NT2/D1 (cell line): ENCODE measurements around the gene CHCHD6.

Source experiments
- DNase-seq: peaks from one replicate; pipeline ENCODE4 v3.0.0-alpha.2; 2011; ENCODE audit warnings: low read depth, low spot score
- H3K27me3 ChIP-seq: 2 replicates; pipeline ENCODE4 v1.6.0; 2011; ENCODE audit warnings: mild to moderate bottlenecking; ENCODE audit not compliant: insufficient read length, insufficient read depth
- H3K36me3 ChIP-seq: 2 replicates; pipeline ENCODE4 v1.6.1; 2011; ENCODE audit warnings: mild to moderate bottlenecking, low read length, mixed read lengths; ENCODE audit not compliant: insufficient read depth, insufficient read length
- H3K4me1 ChIP-seq: 2 replicates; pipeline ENCODE4 v1.5.1; 2011; ENCODE audit not compliant: insufficient read depth, insufficient read length
- H3K4me3 ChIP-seq: 2 replicates; pipeline ENCODE4 v1.5.1; 2011; ENCODE audit warnings: low read depth; ENCODE audit not compliant: insufficient read length
- H3K9ac ChIP-seq: 2 replicates; pipeline ENCODE4 v1.6.0; 2011; ENCODE audit warnings: low read depth; ENCODE audit not compliant: insufficient read length
- H3K9me3 ChIP-seq: 2 replicates; pipeline ENCODE4 v1.5.1; 2011; ENCODE audit warnings: mild to moderate bottlenecking, low read length; ENCODE audit not compliant: insufficient read depth
- SUZ12 ChIP-seq: IDR thresholded peaks from 2 replicates; pipeline ENCODE4 v1.6.1; 2011; ENCODE audit not compliant: insufficient read length, insufficient read depth; ENCODE audit errors: extremely low read depth
- YY1 ChIP-seq: IDR thresholded peaks from 2 replicates; pipeline ENCODE4 v1.6.1; 2011; ENCODE audit not compliant: insufficient read length, insufficient read depth
- ZNF274 ChIP-seq: IDR thresholded peaks from 2 replicates; pipeline ENCODE4 v1.6.1; 2011; ENCODE audit warnings: mild to moderate bottlenecking, low read depth, low read length

The CHCHD6 gene

DNA sequence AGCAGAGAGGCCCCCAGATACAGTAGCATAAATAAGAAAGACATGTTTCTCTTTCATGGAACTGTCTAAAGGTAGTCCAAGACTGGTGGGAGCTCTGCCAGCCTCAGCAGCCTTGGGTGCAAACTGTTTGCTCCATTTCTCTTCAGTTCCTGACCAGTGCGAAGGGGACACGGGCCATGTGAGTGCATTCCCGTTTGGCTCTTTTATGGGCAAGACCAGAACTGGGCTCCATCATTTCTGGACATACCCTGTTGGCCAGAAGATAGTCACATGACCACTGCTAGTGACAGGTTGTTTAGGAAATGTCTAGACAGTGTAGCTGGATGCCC, 45.5 kb downstream of the CHCHD6 start:
- H3K9ac ChIP-seq, result no peak overlapping the region
- peaks cover 17% of the 10 kb centered on the region for H3K4me1 ChIP-seq
- no peak overlapping the region for H3K4me3 ChIP-seq
- DNase-seq, result no peak
- H3K27me3 ChIP-seq, result no peaks in the 10 kb centered on the region
- H3K36me3 ChIP-seq, result no peaks in the 10 kb centered on the region
- H3K9me3 ChIP-seq, result no peaks in the 10 kb centered on the region
- TF ChIP-seq SUZ12 (no peak), YY1 (no peak), ZNF274 (no peak)

DNA sequence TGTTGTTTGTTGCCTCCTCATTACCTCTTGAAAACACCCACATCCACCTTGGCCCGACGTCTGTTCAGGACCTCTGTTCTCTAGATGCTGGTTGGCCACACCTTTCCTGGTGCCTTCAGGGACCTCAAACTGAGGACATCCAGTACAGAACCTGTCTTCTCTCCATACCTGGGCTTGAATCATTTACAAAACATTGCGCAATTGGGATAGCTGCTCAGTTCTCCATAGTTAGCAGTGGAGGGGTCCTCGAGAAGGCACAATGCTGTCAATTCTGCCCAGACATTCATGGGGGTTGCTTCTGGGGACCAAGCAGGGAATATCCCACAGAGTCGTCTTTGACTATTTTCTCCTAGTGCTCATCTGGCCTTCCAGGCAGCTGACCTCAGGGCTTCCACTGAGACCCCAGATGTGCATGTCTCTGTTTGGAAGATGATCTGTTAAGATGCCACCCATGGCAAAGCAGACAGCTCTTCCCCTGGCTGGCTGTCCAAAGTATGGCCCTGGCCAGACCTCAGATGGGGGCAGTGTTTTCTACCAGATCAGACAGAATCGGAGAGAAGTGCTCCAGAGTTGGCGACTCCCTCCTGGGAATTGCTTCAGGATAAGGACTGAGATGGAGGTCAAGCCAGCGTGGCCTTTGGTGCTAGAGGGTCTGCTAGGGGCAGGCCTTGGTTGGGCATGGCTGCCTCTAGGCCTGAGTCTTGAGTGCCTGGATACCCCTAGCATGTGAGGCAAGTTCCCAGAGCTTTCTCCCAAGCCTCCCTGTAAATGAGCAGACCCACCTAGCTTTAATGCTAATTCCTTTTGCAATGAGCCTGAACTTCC, 46.1 kb downstream of the CHCHD6 start:
- no peak for DNase-seq
- Histone ChIP-seq H3K36me3 (peaks cover 3% of the 10 kb centered on the region), H3K4me1 (peaks cover 17% of the 10 kb centered on the region), H3K27me3 (no peaks in the 10 kb centered on the region), H3K9me3 (no peaks in the 10 kb centered on the region), H3K9ac (no peak overlapping the region), H3K4me3 (no peak overlapping the region)
- TF ChIP-seq ZNF274, result no peak
- no peak for TF ChIP-seq YY1
- TF ChIP-seq SUZ12, result no peak

DNA sequence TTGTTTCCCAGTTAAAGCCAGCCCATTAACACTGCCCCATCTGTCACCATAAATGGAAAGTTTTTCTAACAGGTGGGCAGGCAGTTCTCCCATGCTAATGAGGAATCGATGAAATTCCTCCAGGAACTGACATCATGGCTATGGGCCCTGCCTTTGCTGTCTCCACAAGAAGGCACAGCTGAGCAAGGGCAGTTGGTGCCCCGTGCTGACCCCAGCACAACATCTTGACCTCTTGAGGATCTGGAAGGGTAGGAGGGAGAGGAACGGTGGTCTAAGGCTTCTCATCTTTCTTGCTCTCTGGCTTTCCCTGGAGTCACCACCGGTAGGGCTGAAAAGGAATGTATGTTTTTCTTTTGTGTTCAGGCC, 46.7 kb downstream of the CHCHD6 start:
- Histone ChIP-seq H3K4me1 (peaks cover 17% of the 10 kb centered on the region), H3K4me3 (no peak overlapping the region), H3K36me3 (peaks cover 3% of the 10 kb centered on the region), H3K27me3 (no peaks in the 10 kb centered on the region), H3K9ac (no peak overlapping the region), H3K9me3 (no peaks in the 10 kb centered on the region)
- TF ChIP-seq YY1, result no peak
- TF ChIP-seq SUZ12, result no peak
- no peak for TF ChIP-seq ZNF274
- DNase-seq, result peak; percentile 43

DNA sequence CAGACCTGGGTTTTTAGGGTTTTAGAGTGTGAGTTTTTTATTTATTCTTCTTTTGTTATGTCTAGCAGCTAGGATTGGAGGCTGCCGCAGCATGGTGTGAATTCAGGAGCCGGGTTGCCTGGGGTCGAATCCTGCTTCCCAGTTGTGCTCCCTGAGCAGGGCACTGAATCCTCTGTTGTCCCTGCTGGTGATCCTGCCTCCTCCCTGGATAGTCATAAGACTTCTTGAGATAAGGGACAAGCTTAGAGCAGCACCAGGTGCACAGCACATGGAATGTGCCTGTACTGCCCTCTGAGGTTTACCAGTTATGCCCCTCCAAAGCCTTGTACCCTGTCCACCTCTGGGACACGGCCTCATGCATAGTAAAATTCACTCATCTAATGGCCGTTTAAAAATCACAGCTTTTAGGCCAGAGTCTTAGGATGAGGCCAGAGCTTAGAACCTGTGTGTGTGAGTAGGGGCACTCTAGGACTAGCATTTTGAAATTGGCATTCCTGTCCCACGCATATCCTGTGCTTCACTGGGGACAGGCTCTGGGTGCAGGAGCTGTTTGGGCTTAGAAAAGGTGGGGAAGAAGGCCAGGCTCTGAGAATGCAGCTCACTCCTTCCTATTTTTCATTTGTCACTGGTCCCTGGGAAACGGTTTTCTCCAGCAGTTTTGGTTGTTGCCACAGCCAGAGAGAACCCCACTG, 47.7 kb downstream of the CHCHD6 start:
- H3K9me3 ChIP-seq, result no peaks in the 10 kb centered on the region

DNA sequence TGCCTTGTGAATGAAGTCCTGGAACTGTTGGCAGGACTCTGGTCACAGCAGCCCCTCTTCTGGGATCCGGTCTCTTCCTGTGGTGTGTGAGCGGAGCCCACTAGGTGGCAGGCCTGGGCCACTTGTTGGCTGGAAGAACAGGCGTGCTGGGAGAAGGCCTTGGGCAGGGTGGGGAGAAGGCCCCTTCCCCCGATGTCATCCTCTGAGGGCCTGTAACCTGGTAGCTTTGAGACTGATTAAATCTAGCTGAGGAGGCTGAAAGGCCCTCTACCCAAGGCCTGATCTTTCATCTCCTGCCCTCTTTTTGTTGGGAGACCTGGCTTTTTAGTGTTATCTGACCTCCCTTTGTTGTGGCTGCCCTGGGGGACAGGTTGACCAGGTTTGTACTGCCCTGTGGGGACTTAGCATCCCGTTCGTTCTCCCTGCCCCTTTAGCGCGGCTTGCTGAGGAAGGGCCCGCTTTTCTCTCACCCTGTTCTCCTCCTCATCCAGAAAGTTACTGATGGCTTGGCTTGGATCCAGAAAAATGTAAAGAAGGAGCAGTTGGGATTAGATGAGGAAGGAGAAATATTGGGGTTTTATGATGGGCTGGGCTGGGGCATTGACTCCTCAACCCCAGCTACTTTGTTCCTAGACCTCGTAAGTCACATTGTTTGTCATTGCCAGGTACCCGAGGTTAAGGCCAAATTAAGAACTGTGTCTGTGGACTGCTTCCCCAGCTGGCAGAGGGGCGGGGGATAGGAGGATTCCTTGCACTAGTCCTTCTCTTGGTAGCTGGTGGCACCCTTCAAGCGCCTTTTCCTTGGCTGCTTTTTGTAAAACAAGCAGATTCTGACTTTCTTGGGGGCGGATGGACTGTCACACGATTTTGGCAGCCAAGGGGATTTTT, 48.5 kb downstream of the CHCHD6 start:
- peak; percentile 80 for DNase-seq
- H3K4me3 ChIP-seq, result no peak overlapping the region
- H3K9me3 ChIP-seq, result no peaks in the 10 kb centered on the region
- H3K27me3 ChIP-seq, result no peaks in the 10 kb centered on the region
- H3K4me1 ChIP-seq, result peaks cover 12% of the 10 kb centered on the region
- H3K36me3 ChIP-seq, result peaks cover 3% of the 10 kb centered on the region
- TF ChIP-seq YY1, result no peak
- TF ChIP-seq SUZ12, result no peak
- no peak for TF ChIP-seq ZNF274
- H3K9ac ChIP-seq, result no peak overlapping the region

More for the DNA sequence above, 47.7 kb downstream of the CHCHD6 start:
- peak overlapping the region; percentile 29 for H3K9ac ChIP-seq
- no peak overlapping the region for H3K4me3 ChIP-seq
- peak; percentile 40 for DNase-seq
- H3K4me1 ChIP-seq, result peaks cover 12% of the 10 kb centered on the region
- H3K27me3 ChIP-seq, result no peaks in the 10 kb centered on the region
- TF ChIP-seq SUZ12 (no peak), ZNF274 (no peak), YY1 (no peak)
- H3K36me3 ChIP-seq, result peaks cover 3% of the 10 kb centered on the region

DNA sequence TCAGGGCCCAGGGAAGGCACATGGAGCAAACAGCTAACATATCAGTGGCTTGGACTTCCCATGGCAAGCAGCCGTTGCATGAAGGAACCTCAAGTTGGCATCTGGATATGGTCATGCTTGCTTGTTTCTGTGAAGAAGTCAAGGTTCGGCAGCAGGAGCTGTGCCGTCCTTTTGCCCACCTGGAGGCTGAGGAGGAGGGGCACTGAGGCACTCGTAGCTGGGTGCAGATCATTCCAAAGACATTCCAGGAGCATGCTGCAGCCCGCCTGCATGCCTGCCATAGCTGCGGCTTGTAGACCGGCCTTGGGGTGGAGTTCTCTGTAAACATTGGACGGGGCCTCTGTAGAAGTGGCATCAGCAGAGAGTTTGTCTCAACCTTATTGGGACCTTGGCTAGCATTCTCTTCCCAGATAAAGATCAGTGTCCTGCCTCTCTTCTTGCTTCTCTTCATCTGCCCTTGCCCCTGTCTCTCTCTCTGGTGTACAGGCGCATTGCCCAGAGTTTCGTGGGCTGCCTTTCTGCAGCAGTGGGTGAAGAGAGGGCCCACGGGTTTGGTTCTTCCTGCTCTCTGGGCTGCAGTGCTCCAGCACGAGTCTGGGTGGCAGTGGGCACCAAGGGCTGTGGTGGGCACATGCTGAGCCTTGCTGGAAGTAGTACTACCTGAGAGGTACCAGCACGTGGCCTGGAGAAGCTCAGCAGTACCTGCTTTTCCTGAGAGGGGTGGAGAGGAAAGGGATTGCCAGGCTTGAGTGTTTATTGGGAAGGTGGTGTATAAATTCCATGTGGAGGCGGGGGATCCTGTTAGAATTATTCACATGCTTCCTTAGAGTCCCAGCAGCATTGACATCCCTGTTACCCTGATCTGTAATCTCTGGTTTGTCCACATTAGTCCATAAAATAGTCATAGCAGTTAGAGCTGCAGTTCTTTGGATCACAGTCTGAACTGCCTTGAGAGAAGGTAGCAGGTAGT, 49.4 kb downstream of the CHCHD6 start:
- H3K4me3 ChIP-seq, result no peak overlapping the region
- H3K9me3 ChIP-seq, result no peaks in the 10 kb centered on the region
- peaks cover 12% of the 10 kb centered on the region for H3K4me1 ChIP-seq
- H3K9ac ChIP-seq, result no peak overlapping the region
- TF ChIP-seq SUZ12 (no peak), YY1 (no peak), ZNF274 (no peak)
- peaks cover 3% of the 10 kb centered on the region for H3K36me3 ChIP-seq
- no peaks in the 10 kb centered on the region for H3K27me3 ChIP-seq
- DNase-seq, result no peak
